Activated CD4-positive, alpha-beta T cell treated with anti-CD3 and anti-CD28 coated beads, Interleukin-2, amount 10 ng/mL, durations not matched to agents 7 days and 5 days (primary cell): Measurements from ENCODE around the gene KRTAP20-1. TPM values are rescaled to one million over a fixed set of nuclear protein-coding genes. Genes with fewer than 3 reads are reported as not detected.

Source experiments
- CTCF ChIA-PET: fragments of 350-600 bp; sonication (Branson Sonifier 250); formaldehyde crosslinking; loops from one replicate; lab custom pipeline; 2021; ENCODE audit warnings: antibody characterized with exemption; lab: Charles Lee
- POLR2A ChIA-PET: fragments of 350-600 bp; sonication (Branson Sonifier 250); formaldehyde crosslinking; loops from one replicate; lab custom pipeline; 2021; ENCODE audit warnings: antibody characterized with exemption; lab: Charles Lee
- DNase-seq: peaks from one replicate; pipeline ENCODE4 v3.0.0-alpha.2; 2020
- H3K27ac Mint-ChIP-seq: one replicate; pipeline ENCODE4 v1.8.0; 2021; ENCODE audit warnings: mild to moderate bottlenecking, moderate library complexity, mixed read lengths
- H3K27me3 Mint-ChIP-seq: one replicate; pipeline ENCODE4 v1.8.0; 2021; ENCODE audit warnings: mixed read lengths
- H3K36me3 Mint-ChIP-seq: one replicate; pipeline ENCODE4 v1.8.0; 2021; ENCODE audit warnings: low read depth, mixed read lengths
- H3K4me1 Mint-ChIP-seq: one replicate; pipeline ENCODE4 v1.8.0; 2021; ENCODE audit warnings: mixed read lengths
- H3K4me3 Mint-ChIP-seq: one replicate; pipeline ENCODE4 v1.8.0; 2021; ENCODE audit warnings: mild to moderate bottlenecking, moderate library complexity, mixed read lengths
- H3K9me3 Mint-ChIP-seq: one replicate; pipeline ENCODE4 v1.8.0; 2021; ENCODE audit warnings: mixed read lengths
- total RNA-seq, 2 experiments: library from RNA; stranded (reverse); gene quantifications; one replicate each; pipeline ENCODE4 v1.2.3, GENCODE V29; 2021

Gene KRTAP20-1, protein sequence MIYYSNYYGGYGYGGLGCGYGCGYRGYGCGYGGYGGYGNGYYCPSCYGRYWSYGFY
- total RNA-seq: not detected

DNA sequence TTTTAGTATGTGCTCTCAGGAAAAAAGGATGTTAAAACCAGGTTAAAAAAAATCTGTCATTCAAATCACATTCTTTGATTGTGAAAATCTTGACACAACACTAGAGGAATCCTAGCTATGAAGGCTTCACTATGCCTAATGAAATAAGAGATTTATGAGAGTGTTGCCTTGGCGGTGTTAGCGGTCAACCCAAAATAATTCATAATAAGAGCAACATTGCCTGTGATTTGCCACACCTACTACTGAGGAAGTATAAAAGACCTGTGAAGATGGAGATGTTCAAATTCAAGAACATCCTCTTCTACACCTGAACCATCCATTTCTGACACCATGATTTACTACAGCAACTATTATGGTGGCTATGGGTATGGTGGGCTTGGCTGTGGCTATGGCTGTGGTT, at the start of gene KRTAP20-1:
KRTAP20-1 (plus strand) TSS at position 301 of the 400 bp plus-strand sequence; CDS start at position 331, 30 bp downstream.
- H3K27me3 Mint-ChIP-seq: peaks cover 2% of the 10 kb centered on the region
- H3K4me1 Mint-ChIP-seq: no peaks in the 10 kb centered on the region
- H3K4me3 Mint-ChIP-seq: no peak within 1 kb of the TSS

DNA sequence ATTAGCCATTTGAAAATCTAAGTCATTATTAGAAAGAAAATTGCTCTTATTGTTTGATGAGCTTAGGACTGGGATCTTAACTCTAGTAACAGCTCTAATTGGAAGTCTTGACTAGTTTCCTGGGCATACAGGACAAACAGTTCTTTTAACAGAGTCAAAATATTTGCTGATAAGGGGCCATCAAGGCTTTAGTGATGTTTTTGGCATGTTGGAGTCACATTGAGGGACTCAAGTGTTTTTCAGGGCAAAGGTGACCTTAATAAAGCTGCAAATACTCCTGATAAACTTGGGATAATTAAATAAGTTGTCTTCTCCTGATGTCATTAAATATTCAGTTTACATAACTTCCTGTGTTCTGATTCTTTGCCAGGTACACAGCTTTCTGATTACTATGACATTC, 48.6 kb upstream of the KRTAP20-1 start:
- Mint-ChIP-seq H3K4me1 (no peaks in the 10 kb centered on the region), H3K9me3 (no peaks in the 10 kb centered on the region), H3K27me3 (no peaks in the 10 kb centered on the region), H3K27ac (no peak overlapping the region), H3K4me3 (no peak overlapping the region), H3K36me3 (no peaks in the 10 kb centered on the region)
- ChIA-PET CTCF (no interaction called here), POLR2A (no interaction called here)
- DNase-seq: no peak

More for the DNA sequence above, at the start of gene KRTAP20-1:
- Mint-ChIP-seq H3K27ac (no peak within 1 kb of the TSS), H3K36me3 (no peaks in the 10 kb centered on the region), H3K9me3 (peaks cover 4% of the 10 kb centered on the region)
- no peak for DNase-seq
- ChIA-PET POLR2A (no interaction called here), CTCF (no interaction called here)

- no peaks in the 10 kb centered on the region for H3K4me1 Mint-ChIP-seq
- H3K4me3 Mint-ChIP-seq: no peak overlapping the region
- H3K27ac Mint-ChIP-seq: no peak overlapping the region
These were observed 38.5 kb upstream of the KRTAP20-1 start for GRCh38 chr21:30577766-30578165.

GRCh38 chr21:30579346-30579745, 36.9 kb upstream of the KRTAP20-1 start:
- Mint-ChIP-seq H3K4me1 (no peaks in the 10 kb centered on the region), H3K27me3 (peaks cover 2% of the 10 kb centered on the region), H3K4me3 (no peak overlapping the region), H3K9me3 (no peaks in the 10 kb centered on the region), H3K27ac (no peak overlapping the region), H3K36me3 (no peaks in the 10 kb centered on the region)
- ChIA-PET POLR2A (no interaction called here), CTCF (no interaction called here)
- DNase-seq: no peak

More at GRCh38 chr21:30577766-30578165, 38.5 kb upstream of the KRTAP20-1 start:
- ChIA-PET POLR2A (no interaction called here), CTCF (no interaction called here)
- no peaks in the 10 kb centered on the region for H3K9me3 Mint-ChIP-seq
- H3K27me3 Mint-ChIP-seq: peaks cover 2% of the 10 kb centered on the region
- no peak for DNase-seq
- no peaks in the 10 kb centered on the region for H3K36me3 Mint-ChIP-seq

- Mint-ChIP-seq H3K27ac (no peak overlapping the region), H3K27me3 (peaks cover 2% of the 10 kb centered on the region), H3K4me1 (no peaks in the 10 kb centered on the region), H3K36me3 (no peaks in the 10 kb centered on the region), H3K9me3 (no peaks in the 10 kb centered on the region), H3K4me3 (no peak overlapping the region)
- CTCF ChIA-PET: no interaction called here
- POLR2A ChIA-PET: no interaction called here
- DNase-seq: no peak
These were observed 36.1 kb upstream of the KRTAP20-1 start for GRCh38 chr21:30580132-30580531.

DNA sequence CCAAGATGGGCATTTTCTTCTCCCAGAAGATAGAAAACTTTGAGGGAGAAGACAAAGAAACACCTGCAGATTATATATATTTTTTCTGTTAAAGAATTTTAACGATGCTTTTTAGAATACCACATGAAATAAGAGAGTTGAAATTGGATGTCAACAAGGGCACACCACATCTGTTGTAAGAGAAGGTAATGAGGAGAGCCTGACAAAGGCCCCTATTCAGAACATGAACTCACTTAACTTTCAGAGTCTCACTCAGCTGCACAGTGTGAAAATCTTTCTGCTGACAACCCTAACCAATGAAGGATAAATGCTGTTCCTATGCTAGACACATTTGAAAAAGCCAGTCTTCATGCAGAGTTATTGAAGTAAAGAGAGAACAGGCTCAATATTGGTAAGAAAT, 33.4 kb upstream of the KRTAP20-1 start:
- no peak overlapping the region for H3K4me3 Mint-ChIP-seq
- POLR2A ChIA-PET: no interaction called here
- H3K27ac Mint-ChIP-seq: no peak overlapping the region
- no peaks in the 10 kb centered on the region for H3K36me3 Mint-ChIP-seq
- no peaks in the 10 kb centered on the region for H3K9me3 Mint-ChIP-seq
- H3K4me1 Mint-ChIP-seq: no peaks in the 10 kb centered on the region
- DNase-seq: no peak
- CTCF ChIA-PET: no interaction called here
- H3K27me3 Mint-ChIP-seq: peaks cover 2% of the 10 kb centered on the region

DNA sequence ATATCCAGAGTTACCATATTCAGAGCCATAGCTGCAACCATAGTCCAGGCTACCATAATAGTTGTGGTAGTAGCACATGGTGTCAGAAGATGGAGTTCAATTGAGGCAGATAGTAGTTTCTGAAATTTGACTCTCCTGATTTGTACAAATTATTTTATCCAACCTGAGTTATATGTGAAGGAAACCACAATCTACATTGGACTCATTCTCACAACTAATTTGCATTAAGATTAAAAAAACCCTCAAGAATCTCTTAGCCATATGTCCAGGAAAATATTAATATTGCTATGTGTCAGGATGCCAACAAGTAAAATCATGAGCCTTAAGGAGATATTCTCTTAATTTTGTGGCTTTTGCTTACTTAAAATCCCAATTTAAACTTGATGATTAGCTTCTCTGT, 25.9 kb upstream of the KRTAP20-1 start, which contains the start of gene KRTAP22-2:
KRTAP22-2 (minus strand) TSS at position 101 of the 400 bp plus-strand sequence.
- Mint-ChIP-seq H3K27ac (no peak within 1 kb of the TSS), H3K4me1 (no peaks in the 10 kb centered on the region), H3K36me3 (no peaks in the 10 kb centered on the region), H3K4me3 (no peak within 1 kb of the TSS), H3K27me3 (no peaks in the 10 kb centered on the region), H3K9me3 (no peaks in the 10 kb centered on the region)
- no peak for DNase-seq
- CTCF ChIA-PET: no interaction called here
- POLR2A ChIA-PET: interaction anchor here (0.7 kb wide), 1 partner anchor 58 kb away, joined by 3 read pairs; no protein-coding TSS in a partner anchor

DNA sequence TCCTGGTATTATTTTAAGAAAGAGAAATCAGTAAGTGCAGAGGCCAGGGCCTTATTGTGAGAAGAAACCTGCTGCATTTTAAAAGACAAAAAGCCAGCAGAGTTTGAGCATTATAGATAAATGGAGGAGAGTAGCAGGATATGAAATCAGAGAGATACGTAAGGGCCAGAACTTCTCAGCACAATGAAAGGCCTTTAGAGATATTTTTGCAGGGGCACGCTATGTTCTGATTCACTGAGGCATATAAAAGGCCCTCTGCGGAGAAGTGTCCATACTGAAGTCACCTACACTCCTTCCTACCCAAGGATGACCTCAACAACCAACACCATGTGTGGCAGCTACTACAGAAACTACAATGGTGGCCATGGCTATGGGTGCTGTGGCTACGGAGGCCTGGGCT, 24.1 kb upstream of the KRTAP20-1 start, which contains the start of gene KRTAP6-3:
KRTAP6-3 (plus strand) TSS at position 301 of the 400 bp plus-strand sequence; CDS start at position 307, 6 bp downstream.
- no peak for DNase-seq
- Mint-ChIP-seq H3K4me1 (no peaks in the 10 kb centered on the region), H3K9me3 (no peaks in the 10 kb centered on the region), H3K36me3 (no peaks in the 10 kb centered on the region), H3K27me3 (no peaks in the 10 kb centered on the region), H3K27ac (no peak within 1 kb of the TSS), H3K4me3 (no peak within 1 kb of the TSS)
- ChIA-PET CTCF (no interaction called here), POLR2A (no interaction called here)

GRCh38 chr21:30598802-30599201, 17.4 kb upstream of the KRTAP20-1 start, which contains the start of gene KRTAP6-2:
Gene KRTAP6-2, minus strand, starts transcription at chr21:30598902. Its CDS starts 28 bp downstream, at chr21:30598874.
- POLR2A ChIA-PET: no interaction called here
- DNase-seq: no peak
- Mint-ChIP-seq H3K27ac (no peak within 1 kb of the TSS), H3K4me1 (no peaks in the 10 kb centered on the region), H3K27me3 (no peaks in the 10 kb centered on the region), H3K4me3 (no peak within 1 kb of the TSS), H3K9me3 (no peaks in the 10 kb centered on the region), H3K36me3 (no peaks in the 10 kb centered on the region)
- CTCF ChIA-PET: no interaction called here

GRCh38 chr21:30600787-30601186, 15.4 kb upstream of the KRTAP20-1 start, which contains the start of gene KRTAP22-1:
Gene KRTAP22-1, plus strand, starts transcription at chr21:30601087.
- H3K4me1 Mint-ChIP-seq: no peaks in the 10 kb centered on the region
- ChIA-PET POLR2A (no interaction called here), CTCF (no interaction called here)
- no peak for DNase-seq
- no peak within 1 kb of the TSS for H3K4me3 Mint-ChIP-seq
- H3K9me3 Mint-ChIP-seq: no peaks in the 10 kb centered on the region
- H3K27ac Mint-ChIP-seq: no peak within 1 kb of the TSS
- no peaks in the 10 kb centered on the region for H3K36me3 Mint-ChIP-seq
- H3K27me3 Mint-ChIP-seq: no peaks in the 10 kb centered on the region

DNA sequence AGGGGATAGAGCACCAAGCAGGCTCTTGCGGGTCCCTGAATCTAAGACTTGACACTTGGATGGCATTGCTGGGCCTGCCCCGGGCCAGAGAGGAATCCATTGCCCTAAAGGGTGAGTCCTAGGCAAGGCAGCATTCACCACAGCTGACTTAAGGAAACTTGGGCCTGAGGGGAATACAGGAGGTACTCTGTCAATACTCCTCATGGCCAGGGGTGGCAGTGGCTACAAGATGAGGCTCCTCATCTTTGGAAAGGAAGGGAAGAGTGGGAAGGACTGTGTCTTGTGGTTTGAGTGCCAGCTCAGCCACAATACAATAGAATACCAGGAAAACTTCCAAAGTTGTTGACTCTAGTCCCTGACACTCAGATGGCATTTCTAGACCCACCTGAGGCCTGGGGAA, 10.3 kb upstream of the KRTAP20-1 start:
- DNase-seq: no peak
- CTCF ChIA-PET: no interaction called here
- Mint-ChIP-seq H3K27ac (no peak overlapping the region), H3K9me3 (peaks cover 3% of the 10 kb centered on the region), H3K27me3 (no peaks in the 10 kb centered on the region), H3K36me3 (no peaks in the 10 kb centered on the region), H3K4me1 (no peaks in the 10 kb centered on the region), H3K4me3 (no peak overlapping the region)
- POLR2A ChIA-PET: no interaction called here

DNA sequence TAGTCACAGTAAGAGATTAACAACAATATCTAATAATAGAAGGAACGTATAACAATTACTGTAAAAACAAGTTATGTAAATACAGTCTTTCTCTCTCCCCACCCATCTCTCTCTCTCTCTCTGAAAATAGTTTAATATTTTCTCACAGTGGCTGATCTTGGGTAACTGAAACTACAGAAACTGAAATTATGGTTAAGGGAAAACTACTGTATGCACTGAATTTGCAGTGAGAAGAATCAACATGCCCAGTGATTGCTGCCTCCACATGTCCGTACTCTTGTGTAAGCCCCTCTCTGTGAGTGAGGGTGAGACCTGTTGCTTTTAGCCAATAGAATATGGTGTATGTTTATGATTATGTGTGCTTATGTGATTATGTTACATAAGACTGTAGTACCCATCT, 4.1 kb upstream of the KRTAP20-1 start:
- POLR2A ChIA-PET: no interaction called here
- no peak overlapping the region for H3K27ac Mint-ChIP-seq
- H3K4me3 Mint-ChIP-seq: no peak overlapping the region

GRCh38 chr21:30613836-30614235, 2.4 kb upstream of the KRTAP20-1 start, which contains the start of gene KRTAP6-1:
Gene KRTAP6-1, minus strand, starts transcription at chr21:30613930. Its CDS starts 26 bp downstream, at chr21:30613904.
- ChIA-PET POLR2A (no interaction called here), CTCF (no interaction called here)
- Mint-ChIP-seq H3K36me3 (no peaks in the 10 kb centered on the region), H3K4me1 (no peaks in the 10 kb centered on the region), H3K27me3 (peaks cover 2% of the 10 kb centered on the region), H3K4me3 (no peak within 1 kb of the TSS), H3K27ac (no peak within 1 kb of the TSS), H3K9me3 (peaks cover 7% of the 10 kb centered on the region)
- no peak for DNase-seq

More for the DNA sequence above, 4.1 kb upstream of the KRTAP20-1 start:
- no peaks in the 10 kb centered on the region for H3K36me3 Mint-ChIP-seq
- H3K4me1 Mint-ChIP-seq: no peaks in the 10 kb centered on the region
- CTCF ChIA-PET: interaction anchor here (0.6 kb wide), 1 partner anchor 66 kb away, joined by 3 read pairs; no protein-coding TSS in a partner anchor
- DNase-seq: no peak
- H3K9me3 Mint-ChIP-seq: peaks cover 9% of the 10 kb centered on the region
- no peaks in the 10 kb centered on the region for H3K27me3 Mint-ChIP-seq

GRCh38 chr21:30615199-30615598, 1.0 kb upstream of the KRTAP20-1 start:
- peaks cover 2% of the 10 kb centered on the region for H3K27me3 Mint-ChIP-seq
- H3K27ac Mint-ChIP-seq: no peak overlapping the region
- H3K36me3 Mint-ChIP-seq: no peaks in the 10 kb centered on the region
- H3K9me3 Mint-ChIP-seq: peaks cover 7% of the 10 kb centered on the region
- no peaks in the 10 kb centered on the region for H3K4me1 Mint-ChIP-seq
- CTCF ChIA-PET: no interaction called here
- no peak overlapping the region for H3K4me3 Mint-ChIP-seq
- DNase-seq: no peak
- POLR2A ChIA-PET: no interaction called here
